Measurements from ENCODE around the gene ANO2. TPM values are rescaled to one million over a fixed set of nuclear protein-coding genes. Genes with fewer than 3 reads are reported as not detected.

Gene ANO2
- total RNA-seq, 1 donor from 2014 or later, result 1.7 TPM

DNA sequence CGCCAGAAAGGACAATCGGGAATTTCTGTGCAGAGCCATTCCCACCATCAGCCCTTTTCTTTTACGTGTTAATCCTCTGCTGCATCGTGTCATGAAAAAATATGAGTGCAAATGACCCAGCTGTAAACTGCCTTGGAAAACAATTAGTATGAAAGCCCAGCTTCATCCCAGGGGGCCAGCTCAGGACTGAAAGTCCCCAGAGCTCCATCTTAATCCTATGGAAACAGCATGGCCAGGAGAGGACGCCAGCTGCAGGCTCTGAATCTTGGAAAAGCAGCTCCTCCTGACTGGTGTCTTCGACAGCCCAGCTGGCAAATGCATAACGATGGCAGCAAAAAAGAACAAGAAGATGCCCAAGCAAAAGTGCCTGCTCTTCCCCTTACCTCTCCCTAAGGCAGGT is 321.6 kb downstream of the ANO2 start:
- no peak for DNase-seq (ENCODE audit: low read depth)
- no peak overlapping the region for H3K4me3 ChIP-seq (ENCODE audit: low read depth, low read length)
- TF ChIP-seq, protein P1, sequence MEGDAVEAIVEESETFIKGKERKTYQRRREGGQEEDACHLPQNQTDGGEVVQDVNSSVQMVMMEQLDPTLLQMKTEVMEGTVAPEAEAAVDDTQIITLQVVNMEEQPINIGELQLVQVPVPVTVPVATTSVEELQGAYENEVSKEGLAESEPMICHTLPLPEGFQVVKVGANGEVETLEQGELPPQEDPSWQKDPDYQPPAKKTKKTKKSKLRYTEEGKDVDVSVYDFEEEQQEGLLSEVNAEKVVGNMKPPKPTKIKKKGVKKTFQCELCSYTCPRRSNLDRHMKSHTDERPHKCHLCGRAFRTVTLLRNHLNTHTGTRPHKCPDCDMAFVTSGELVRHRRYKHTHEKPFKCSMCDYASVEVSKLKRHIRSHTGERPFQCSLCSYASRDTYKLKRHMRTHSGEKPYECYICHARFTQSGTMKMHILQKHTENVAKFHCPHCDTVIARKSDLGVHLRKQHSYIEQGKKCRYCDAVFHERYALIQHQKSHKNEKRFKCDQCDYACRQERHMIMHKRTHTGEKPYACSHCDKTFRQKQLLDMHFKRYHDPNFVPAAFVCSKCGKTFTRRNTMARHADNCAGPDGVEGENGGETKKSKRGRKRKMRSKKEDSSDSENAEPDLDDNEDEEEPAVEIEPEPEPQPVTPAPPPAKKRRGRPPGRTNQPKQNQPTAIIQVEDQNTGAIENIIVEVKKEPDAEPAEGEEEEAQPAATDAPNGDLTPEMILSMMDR (conservative IDR thresholded peaks at IDR 0.05; ENCODE audit: low read depth, low read length), result no peak

DNA sequence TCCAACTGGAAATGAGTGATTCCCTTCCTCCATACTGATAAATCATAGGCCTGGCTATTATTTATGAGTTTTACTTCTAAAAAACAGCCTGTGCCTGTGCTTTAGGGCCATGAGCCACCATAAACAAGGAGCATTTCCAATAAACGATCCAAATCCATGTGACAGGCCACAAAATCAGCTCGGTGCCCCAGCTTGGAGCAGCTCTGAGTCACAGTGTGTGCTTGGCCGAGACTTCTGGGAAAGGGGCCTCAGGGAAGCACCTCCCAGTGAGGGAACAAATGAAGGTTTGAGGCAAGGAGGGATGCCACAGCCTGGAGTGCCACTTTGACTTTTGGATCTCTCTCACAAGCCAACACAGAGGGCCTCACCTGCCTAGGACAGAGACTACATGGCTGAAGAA is 322.8 kb downstream of the ANO2 start:
- no peak overlapping the region for H3K4me3 ChIP-seq (ENCODE audit: low read depth, low read length)
- no peak for DNase-seq (ENCODE audit: low read depth)
- TF ChIP-seq, protein P1 (conservative IDR thresholded peaks at IDR 0.05; ENCODE audit: low read depth, low read length), result no peak

DNA sequence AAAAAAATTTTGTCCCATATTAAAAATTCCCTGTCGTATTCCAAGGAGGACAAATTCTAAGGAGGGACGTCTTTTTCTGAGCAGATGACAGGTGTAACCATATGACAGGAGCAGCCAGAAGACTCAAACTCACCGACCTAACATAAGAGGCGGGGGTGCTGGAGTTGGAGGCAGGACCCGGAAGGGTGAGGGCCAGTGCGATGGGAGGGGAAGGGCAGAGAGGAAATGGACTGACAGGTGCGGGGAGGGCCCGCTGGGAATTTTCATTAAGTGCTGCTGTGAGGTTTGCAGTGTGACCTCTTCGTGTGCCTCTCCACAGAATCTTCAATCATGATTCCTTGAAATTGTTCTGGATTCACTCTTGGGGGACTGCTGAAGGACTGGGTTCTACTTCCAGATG is 323.7 kb downstream of the ANO2 start:
- no peak for DNase-seq (ENCODE audit: low read depth)
- TF ChIP-seq, protein P1 (conservative IDR thresholded peaks at IDR 0.05; ENCODE audit: low read depth, low read length), result no peak
- H3K4me3 ChIP-seq (ENCODE audit: low read depth, low read length), result no peak overlapping the region

DNA sequence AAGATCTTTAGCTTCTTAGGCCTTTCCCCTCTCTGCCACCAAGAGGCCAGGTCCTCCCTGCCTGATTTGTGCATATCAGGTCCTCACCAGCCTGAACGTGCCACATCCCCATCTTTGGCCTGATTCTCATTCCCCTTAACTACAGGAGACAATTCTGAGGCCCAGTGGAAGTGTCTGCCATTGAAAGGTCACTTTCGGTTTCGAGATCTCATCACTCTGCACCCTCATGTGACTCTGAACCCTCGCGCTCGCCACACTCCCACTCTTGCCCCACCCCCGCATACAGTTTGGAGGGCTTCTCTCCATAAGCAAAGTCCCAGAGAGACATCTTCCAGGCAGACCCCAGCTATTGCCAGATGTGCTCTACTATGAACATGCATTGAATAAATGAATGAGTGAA is 324.2 kb downstream of the ANO2 start:
- no peak overlapping the region for H3K4me3 ChIP-seq (ENCODE audit: low read depth, low read length)
- TF ChIP-seq, protein P1 (conservative IDR thresholded peaks at IDR 0.05; ENCODE audit: low read depth, low read length), result no peak
- no peak for DNase-seq (ENCODE audit: low read depth)

DNA sequence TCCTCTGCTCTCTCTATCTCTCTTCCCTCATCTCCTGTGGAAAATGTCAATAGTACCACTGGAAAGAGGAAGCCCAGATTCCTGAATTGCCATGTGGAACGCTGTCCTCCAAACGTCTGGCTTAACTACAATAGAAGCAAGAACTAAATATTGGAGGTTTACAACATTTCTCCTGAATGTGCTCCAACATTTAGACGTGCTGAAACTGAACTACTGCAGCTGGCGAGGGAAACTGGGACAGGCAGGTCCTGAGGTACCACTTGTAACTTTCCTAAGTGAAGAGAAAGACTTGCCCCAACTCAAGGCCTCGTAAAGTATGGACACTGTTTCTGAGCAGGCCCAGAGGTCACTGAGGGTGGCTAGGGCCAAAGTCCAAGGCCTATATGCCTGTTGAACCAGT is 325.4 kb downstream of the ANO2 start:
- TF ChIP-seq, protein P1 (conservative IDR thresholded peaks at IDR 0.05; ENCODE audit: low read depth, low read length), result no peak
- H3K4me3 ChIP-seq (ENCODE audit: low read depth, low read length), result no peak overlapping the region
- no peak for DNase-seq (ENCODE audit: low read depth)

DNA sequence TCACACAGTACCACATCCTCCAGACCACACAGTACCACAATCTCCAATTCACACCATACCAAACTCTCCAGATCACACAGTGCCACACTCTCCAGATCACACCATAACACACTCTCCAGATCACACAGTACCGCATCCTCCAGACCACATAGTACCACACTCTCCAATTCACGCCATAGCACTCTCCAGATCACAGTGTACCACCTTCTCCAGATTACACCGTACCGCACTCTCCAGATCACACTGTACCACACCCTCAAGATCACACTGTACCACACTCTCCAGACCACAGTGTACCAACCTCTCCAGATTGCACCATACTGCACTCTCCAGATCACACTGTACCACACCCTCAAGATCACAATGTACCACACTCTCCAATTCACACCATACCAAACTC is 328.2 kb downstream of the ANO2 start:
- TF ChIP-seq, protein P1 (conservative IDR thresholded peaks at IDR 0.05; ENCODE audit: low read depth, low read length), result no peak
- no peak overlapping the region for H3K4me3 ChIP-seq (ENCODE audit: low read depth, low read length)
- no peak for DNase-seq (ENCODE audit: low read depth)

DNA sequence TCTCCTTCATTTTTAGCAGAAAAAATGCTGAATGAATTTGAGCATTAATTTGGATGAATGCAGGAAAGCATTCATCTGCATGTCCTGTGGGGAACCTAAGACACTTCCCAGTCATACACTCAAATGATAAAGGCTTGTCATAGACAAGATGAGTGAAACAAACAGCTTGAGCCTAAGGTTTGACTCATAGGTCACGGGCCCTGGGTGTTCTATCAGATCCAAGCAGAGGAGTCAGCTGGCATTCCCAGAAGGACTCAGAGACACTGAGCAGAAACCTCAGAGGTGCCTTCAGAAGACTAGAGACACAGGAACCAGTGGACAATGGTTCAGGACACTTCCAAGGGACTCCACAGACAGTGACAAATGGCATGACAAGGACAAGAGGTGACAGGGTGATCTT is 329.3 kb downstream of the ANO2 start:
- no peak for DNase-seq (ENCODE audit: low read depth)
- TF ChIP-seq, protein P1 (conservative IDR thresholded peaks at IDR 0.05; ENCODE audit: low read depth, low read length), result no peak

More for the DNA sequence above, 329.3 kb downstream of the ANO2 start:
- H3K4me3 ChIP-seq (ENCODE audit: low read depth, low read length), result no peak overlapping the region

Measured in epithelial cell of proximal tubule (primary cell).